K562 (cell line): ENCODE measurements around the gene SARS1. TPM values are rescaled to one million over a fixed set of nuclear protein-coding genes. Genes with fewer than 3 reads are reported as not detected.
A peak's percentile ranks its signal among the peaks of the same experiment; 100 is the strongest.

ENCODE experiments used
- CBX3 ChIP-seq, 2 experiments: IDR thresholded peaks; 1 replicate in 1 of 2; 2 replicates in 1 of 2; pipeline ENCODE4 v1.6.1; 2012; ENCODE audit warnings: inconsistent platforms in 2 of 2, low read length in 2 of 2, borderline replicate concordance in 1 of 2, control low read depth in 1 of 2
- DLX4 ChIP-seq: fragments of 250-450 bp; sonication (Bioruptor Pico); IDR thresholded peaks from 2 replicates; pipeline ENCODE4 v1.6.1; 2021; ENCODE audit warnings: mild to moderate bottlenecking
- HMG20A ChIP-seq: fragments of 450-650 bp; formaldehyde crosslinking; conservative IDR thresholded peaks from 2 replicates; pipeline ENCODE4 v1.4.0; 2020; ENCODE audit warnings: mild to moderate bottlenecking, mixed read lengths
- MAFF ChIP-seq: IDR thresholded peaks from 2 replicates; pipeline ENCODE4 v1.6.1; 2012; ENCODE audit warnings: low read length, improper control_type of control experiment
- MCM2 ChIP-seq: fragments of 450-650 bp; IDR thresholded peaks from 2 replicates; pipeline ENCODE4 v1.6.1; 2017; ENCODE audit warnings: low read depth, mild to moderate bottlenecking
- SNRNP70 ChIP-seq: fragments of 200-400 bp; formaldehyde crosslinking; optimal IDR thresholded peaks from 2 replicates; pipeline ENCODE3; 2017; ENCODE audit warnings: low read depth, low read length
- TARDBP ChIP-seq: fragments of 450-650 bp; IDR thresholded peaks from 2 replicates; pipeline ENCODE4 v1.6.1; 2016
- ZNF143 ChIP-seq: sonication (generic); formaldehyde crosslinking; IDR thresholded peaks from 2 replicates; pipeline ENCODE4 v1.9.0; 2022; ENCODE audit warnings: mild to moderate bottlenecking, missing genetic modification reagents
- ZNF408 ChIP-seq: fragments of 250-450 bp; sonication (Bioruptor Pico); IDR thresholded peaks from 2 replicates; pipeline ENCODE4 v1.4.0; 2020; ENCODE audit warnings: low read depth, mild to moderate bottlenecking, moderate library complexity
- ZNF696 ChIP-seq: fragments of 250-450 bp; sonication (Bioruptor Pico); conservative IDR thresholded peaks from 2 replicates; pipeline ENCODE4 v1.4.0; 2020; ENCODE audit warnings: mild to moderate bottlenecking, moderate library complexity
- polyA plus RNA-seq, 8 experiments: library from polyadenylated mRNA; depleted of rRNA in 4 of 8; stranded (reverse) in 5 of 8; unstranded in 3 of 8; fragments of >200 nt; fragmentation: Nextera tagmentation in 2 of 8; fragmentation: Illumina TruSeq in 1 of 8; extraction: Ambion mirVana in 2 of 8; extraction: Trizol in 1 of 8; gene quantifications; 2 replicates each; pipeline versions ENCODE4 v1.2.1 to v1.2.3, GENCODE V29; 2011 to 2014; ENCODE audit warnings: inconsistent platforms in 1 of 8, missing spikeins in 1 of 8
- total RNA-seq, 7 experiments: library from RNA; depleted of rRNA in 6 of 7; stranded (reverse); fragments of >200 nt in 6 of 7; fragmentation: Illumina TruSeq in 2 of 7; extraction: Trizol in 2 of 7; gene quantifications; 2 replicates each; pipeline versions ENCODE4 v1.2.1 to v1.2.3, GENCODE V29; 2011 to 2021; ENCODE audit warnings: low replicate concordance in 1 of 7
- TF ChIP-seq, protein P1 (sequence below), 2 experiments: fragments of 450-650 bp; IDR thresholded peaks; 2 replicates each; pipeline ENCODE4 v1.6.1; 2016; ENCODE audit warnings: mild to moderate bottlenecking in 2 of 2, borderline replicate concordance in 1 of 2, low read depth in 1 of 2, moderate library complexity in 1 of 2
- TF ChIP-seq, protein P2 (sequence below), 2 experiments: fragments of 450-650 bp; formaldehyde crosslinking in 1 of 2; IDR thresholded peaks; 2 replicates each; pipeline versions ENCODE4 v1.4.0 to v1.6.1; 2014 to 2020; ENCODE audit warnings: mild to moderate bottlenecking in 2 of 2, borderline replicate concordance in 1 of 2, low read depth in 1 of 2

SARS1 gene
- total and polyA plus RNA-seq, 9 of the 15 experiments (the other 6 are each of a cell fraction or from before 2014, with no cell fraction given) = 221 to 623 (median 254) TPM

GRCh38 chr1:109218516-109218915, 4.8 kb downstream of the SARS1 start (continued):
- TF ChIP-seq, protein P1, sequence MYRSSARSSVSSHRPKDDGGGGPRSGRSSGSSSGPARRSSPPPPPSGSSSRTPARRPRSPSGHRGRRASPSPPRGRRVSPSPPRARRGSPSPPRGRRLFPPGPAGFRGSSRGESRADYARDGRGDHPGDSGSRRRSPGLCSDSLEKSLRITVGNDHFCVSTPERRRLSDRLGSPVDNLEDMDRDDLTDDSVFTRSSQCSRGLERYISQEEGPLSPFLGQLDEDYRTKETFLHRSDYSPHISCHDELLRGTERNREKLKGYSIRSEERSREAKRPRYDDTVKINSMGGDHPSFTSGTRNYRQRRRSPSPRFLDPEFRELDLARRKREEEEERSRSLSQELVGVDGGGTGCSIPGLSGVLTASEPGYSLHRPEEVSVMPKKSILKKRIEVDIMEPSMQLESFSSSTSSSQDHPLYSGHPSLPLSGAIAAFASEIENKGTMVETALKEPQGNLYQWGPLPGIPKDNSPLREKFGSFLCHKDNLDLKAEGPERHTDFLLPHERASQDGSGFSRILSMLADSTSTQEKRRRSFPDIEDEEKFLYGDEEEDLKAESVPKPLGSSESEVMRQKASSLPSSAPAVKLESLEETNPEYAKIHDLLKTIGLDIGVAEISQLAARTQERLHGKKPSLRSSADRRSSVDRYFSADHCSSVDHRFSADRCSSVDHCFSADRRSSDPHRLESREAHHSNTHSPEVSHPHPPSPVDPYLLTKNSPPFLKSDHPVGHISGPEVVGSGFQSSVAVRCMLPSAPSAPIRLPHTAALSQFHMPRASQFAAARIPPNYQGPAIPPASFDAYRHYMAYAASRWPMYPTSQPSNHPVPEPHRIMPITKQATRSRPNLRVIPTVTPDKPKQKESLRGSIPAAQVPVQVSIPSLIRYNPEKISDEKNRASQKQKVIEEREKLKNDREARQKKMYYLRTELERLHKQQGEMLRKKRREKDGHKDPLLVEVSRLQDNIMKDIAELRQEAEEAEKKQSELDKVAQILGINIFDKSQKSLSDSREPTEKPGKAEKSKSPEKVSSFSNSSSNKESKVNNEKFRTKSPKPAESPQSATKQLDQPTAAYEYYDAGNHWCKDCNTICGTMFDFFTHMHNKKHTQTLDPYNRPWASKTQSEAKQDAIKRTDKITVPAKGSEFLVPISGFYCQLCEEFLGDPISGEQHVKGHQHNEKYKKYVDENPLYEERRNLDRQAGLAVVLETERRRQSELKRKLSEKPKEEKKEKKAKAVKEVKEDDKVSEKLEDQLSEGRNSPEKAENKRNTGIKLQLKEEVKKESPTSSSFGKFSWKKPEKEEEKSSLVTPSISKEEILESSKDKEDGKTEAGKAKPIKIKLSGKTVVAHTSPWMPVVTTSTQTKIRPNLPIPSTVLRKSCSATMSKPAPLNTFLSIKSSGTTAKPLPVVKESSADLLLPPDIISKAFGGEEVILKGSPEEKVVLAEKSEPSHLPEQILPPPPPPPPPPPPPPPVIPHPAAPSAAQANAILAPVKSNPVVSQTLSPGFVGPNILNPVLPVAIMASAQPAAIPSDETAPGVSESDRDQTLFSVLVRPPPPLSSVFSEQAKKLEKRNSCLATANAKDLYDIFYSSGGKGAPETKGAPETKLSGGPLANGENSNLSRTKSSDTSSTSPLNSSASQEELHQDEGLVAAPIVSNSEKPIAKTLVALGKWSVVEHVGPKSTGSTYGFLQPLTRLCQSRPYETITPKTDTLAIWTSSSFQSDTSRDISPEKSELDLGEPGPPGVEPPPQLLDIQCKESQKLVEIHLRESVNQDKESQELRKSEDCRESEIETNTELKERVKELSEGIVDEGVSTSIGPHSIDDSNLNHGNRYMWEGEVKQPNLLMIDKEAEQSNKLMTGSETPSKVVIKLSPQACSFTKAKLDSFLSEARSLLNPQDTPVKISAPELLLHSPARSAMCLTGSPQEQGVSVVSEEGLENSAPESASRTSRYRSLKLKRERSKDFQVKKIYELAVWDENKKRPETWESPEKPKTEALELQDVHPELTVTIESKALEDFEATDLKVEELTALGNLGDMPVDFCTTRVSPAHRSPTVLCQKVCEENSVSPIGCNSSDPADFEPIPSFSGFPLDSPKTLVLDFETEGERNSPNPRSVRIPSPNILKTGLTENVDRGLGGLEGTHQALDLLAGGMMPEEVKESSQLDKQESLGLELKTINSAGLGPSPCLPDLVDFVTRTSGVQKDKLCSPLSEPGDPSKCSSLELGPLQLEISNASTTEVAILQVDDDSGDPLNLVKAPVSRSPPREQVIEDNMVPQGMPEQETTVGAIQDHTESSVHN (IDR thresholded peaks at IDR 0.05; ENCODE audit: borderline replicate concordance in 1 of 2, low read depth in 1 of 2) = no peak
- no peak for TF ChIP-seq MCM2
- TF ChIP-seq SNRNP70 = no peak
- no peak for TF ChIP-seq ZNF696
- TF ChIP-seq, protein P2, sequence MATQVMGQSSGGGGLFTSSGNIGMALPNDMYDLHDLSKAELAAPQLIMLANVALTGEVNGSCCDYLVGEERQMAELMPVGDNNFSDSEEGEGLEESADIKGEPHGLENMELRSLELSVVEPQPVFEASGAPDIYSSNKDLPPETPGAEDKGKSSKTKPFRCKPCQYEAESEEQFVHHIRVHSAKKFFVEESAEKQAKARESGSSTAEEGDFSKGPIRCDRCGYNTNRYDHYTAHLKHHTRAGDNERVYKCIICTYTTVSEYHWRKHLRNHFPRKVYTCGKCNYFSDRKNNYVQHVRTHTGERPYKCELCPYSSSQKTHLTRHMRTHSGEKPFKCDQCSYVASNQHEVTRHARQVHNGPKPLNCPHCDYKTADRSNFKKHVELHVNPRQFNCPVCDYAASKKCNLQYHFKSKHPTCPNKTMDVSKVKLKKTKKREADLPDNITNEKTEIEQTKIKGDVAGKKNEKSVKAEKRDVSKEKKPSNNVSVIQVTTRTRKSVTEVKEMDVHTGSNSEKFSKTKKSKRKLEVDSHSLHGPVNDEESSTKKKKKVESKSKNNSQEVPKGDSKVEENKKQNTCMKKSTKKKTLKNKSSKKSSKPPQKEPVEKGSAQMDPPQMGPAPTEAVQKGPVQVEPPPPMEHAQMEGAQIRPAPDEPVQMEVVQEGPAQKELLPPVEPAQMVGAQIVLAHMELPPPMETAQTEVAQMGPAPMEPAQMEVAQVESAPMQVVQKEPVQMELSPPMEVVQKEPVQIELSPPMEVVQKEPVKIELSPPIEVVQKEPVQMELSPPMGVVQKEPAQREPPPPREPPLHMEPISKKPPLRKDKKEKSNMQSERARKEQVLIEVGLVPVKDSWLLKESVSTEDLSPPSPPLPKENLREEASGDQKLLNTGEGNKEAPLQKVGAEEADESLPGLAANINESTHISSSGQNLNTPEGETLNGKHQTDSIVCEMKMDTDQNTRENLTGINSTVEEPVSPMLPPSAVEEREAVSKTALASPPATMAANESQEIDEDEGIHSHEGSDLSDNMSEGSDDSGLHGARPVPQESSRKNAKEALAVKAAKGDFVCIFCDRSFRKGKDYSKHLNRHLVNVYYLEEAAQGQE (IDR thresholded peaks at IDR 0.05; ENCODE audit: borderline replicate concordance) = no peak
- TF ChIP-seq, protein P2 (CRISPR knock-in tag; IDR thresholded peaks at IDR 0.05; ENCODE audit: low read depth) = no peak
- no peak for TF ChIP-seq TARDBP
- TF ChIP-seq ZNF408 (CRISPR knock-in tag) = no peak
- TF ChIP-seq MAFF = no peak
- TF ChIP-seq DLX4 (CRISPR knock-in tag) = no peak
- TF ChIP-seq CBX3 (IDR thresholded peaks at IDR 0.05; ENCODE audit: borderline replicate concordance in 1 of 2, low read length in 2 of 2) = peak in 1 of 2 experiments; percentile 42; a peak in 1 of 3 replicates
- no peak for TF ChIP-seq ZNF143 (CRISPR knock-in tag)
- no peak for TF ChIP-seq HMG20A
